H1 (cell line): ENCODE results near the gene NCAPD3. TPM values are rescaled to one million over a fixed set of nuclear protein-coding genes. Genes with fewer than 3 reads are reported as not detected.
A peak's percentile ranks its signal among the peaks of the same experiment; 100 is the strongest.

Experiments used
- CTCF ChIA-PET: fragments of 300-600 bp; sonication (Branson Sonifier 250); formaldehyde crosslinking; loops from one replicate; lab custom pipeline; 2021; ENCODE audit not compliant: partially characterized antibody; lab: Charles Lee
- POLR2A ChIA-PET: fragments of 300-600 bp; sonication (Branson Sonifier 250); formaldehyde crosslinking; loops from one replicate; lab custom pipeline; 2021; ENCODE audit warnings: inconsistent platforms; ENCODE audit not compliant: partially characterized antibody; lab: Charles Lee
- DNase-seq, 2 experiments: peaks; one replicate each; pipeline versions ENCODE4 v3.0.0 to v3.0.0-alpha.2; 2010 to 2022; ENCODE audit warnings: low spot score in 2 of 2, low read depth in 1 of 2, mixed read lengths in 1 of 2
- FAIRE-seq: peaks from 2 replicates; lab custom pipeline; 2011; peaks lifted over from hg19 to GRCh38; lab: Jason Lieb, UNC
- H2AFZ ChIP-seq: 2 replicates; pipeline ENCODE4 v1.8.1; 2012; ENCODE audit warnings: low read length, inconsistent platforms
- H2AK5ac ChIP-seq: 2 replicates; pipeline ENCODE4 v1.6.1; 2013; ENCODE audit warnings: low read depth, low read length
- H2BK120ac ChIP-seq: replicated peaks from 2 replicates; pipeline ENCODE3; 2013; ENCODE audit warnings: low read depth, low read length, inconsistent platforms
- H2BK12ac ChIP-seq: 2 replicates; pipeline ENCODE4 v1.6.1; 2013; ENCODE audit warnings: low read depth, low read length
- H2BK15ac ChIP-seq: 2 replicates; pipeline ENCODE4 v1.6.1; 2013; ENCODE audit warnings: low read length
- H2BK20ac ChIP-seq: 2 replicates; pipeline ENCODE4 v1.6.1; 2013; ENCODE audit warnings: low read length
- H2BK5ac ChIP-seq: 2 replicates; pipeline ENCODE4 v1.6.1; 2013; ENCODE audit warnings: low read depth, low read length
- H3K14ac ChIP-seq: 2 replicates; pipeline ENCODE4 v1.6.1; 2013; ENCODE audit warnings: inconsistent platforms; ENCODE audit not compliant: insufficient read length
- H3K18ac ChIP-seq: 2 replicates; pipeline ENCODE4 v1.6.1; 2013; ENCODE audit warnings: low read length; ENCODE audit errors: extremely low read depth
- H3K23ac ChIP-seq: 2 replicates; pipeline ENCODE4 v1.6.1; 2013; ENCODE audit warnings: inconsistent platforms; ENCODE audit not compliant: insufficient read length
- H3K23me2 ChIP-seq: 2 replicates; pipeline ENCODE4 v1.6.1; 2013; ENCODE audit warnings: low read depth, low read length
- H3K27ac ChIP-seq: 2 replicates; pipeline ENCODE4 v1.6.1; 2011; ENCODE audit warnings: low read depth, low read length, inconsistent platforms
- H3K27me3 ChIP-seq, 4 experiments: replicated peaks in 1 of 4; 1 replicate in 1 of 4; 2 replicates in 3 of 4; pipeline versions ENCODE4 v1.6.1 to v1.8.1; 2011 to 2013; ENCODE audit warnings: low read length in 3 of 4, mild to moderate bottlenecking in 3 of 4, inconsistent platforms in 2 of 4, mixed read lengths in 2 of 4, moderate library complexity in 1 of 4; ENCODE audit not compliant: control insufficient read depth in 3 of 4, insufficient read depth in 3 of 4; ENCODE audit errors: extremely low read depth in 1 of 4
- H3K36me3 ChIP-seq, 4 experiments: 2 replicates each; pipeline versions ENCODE4 v1.6.1 to v1.8.1; 2011 to 2013; ENCODE audit warnings: mild to moderate bottlenecking in 4 of 4, low read length in 3 of 4, moderate library complexity in 2 of 4, control low read depth in 1 of 4, inconsistent platforms in 1 of 4; ENCODE audit not compliant: insufficient read depth in 4 of 4, control insufficient read depth in 2 of 4
- H3K4ac ChIP-seq: replicated peaks from 2 replicates; pipeline ENCODE3; 2013; ENCODE audit warnings: low read length, low read depth, mixed read lengths, inconsistent platforms; ENCODE audit not compliant: insufficient read length
- H3K4me1 ChIP-seq, 4 experiments: replicated peaks in 1 of 4; 1 replicate in 1 of 4; 2 replicates in 3 of 4; pipeline versions ENCODE4 v1.6.1 to v1.8.1; 2011 to 2013; ENCODE audit warnings: low read length in 3 of 4, inconsistent platforms in 2 of 4, mixed read lengths in 1 of 4; ENCODE audit not compliant: insufficient read depth in 4 of 4, control insufficient read depth in 3 of 4
- H3K4me2 ChIP-seq, 2 experiments: 2 replicates each; pipeline versions ENCODE4 v1.6.1 to v1.8.1; 2011 to 2013; ENCODE audit warnings: low read depth in 2 of 2, low read length in 2 of 2, control low read depth in 1 of 2, inconsistent platforms in 1 of 2, mild to moderate bottlenecking in 1 of 2; ENCODE audit not compliant: insufficient read depth in 1 of 2
- H3K4me3 ChIP-seq, 4 experiments: fragments of 200-600, 300-600 bp in 1 of 4; sonication (generic), shearing (Covaris generic), sonication (Bioruptor Twin) in 1 of 4; 2 replicates each; pipeline versions ENCODE4 v1.5.1 to v1.8.1; 2011 to 2016; ENCODE audit warnings: low read length in 4 of 4, low read depth in 3 of 4, control low read depth in 2 of 4, inconsistent platforms in 2 of 4, mild to moderate bottlenecking in 2 of 4, mixed read lengths in 1 of 4, moderate library complexity in 1 of 4; ENCODE audit not compliant: insufficient read depth in 2 of 4; ENCODE audit errors: extremely low read depth in 1 of 4
- H3K56ac ChIP-seq: replicated peaks from 2 replicates; pipeline ENCODE3; 2013; ENCODE audit warnings: low read depth, mild to moderate bottlenecking, mixed read lengths, low read length, inconsistent platforms; ENCODE audit not compliant: insufficient read length
- H3K79me1 ChIP-seq: 2 replicates; pipeline ENCODE4 v1.6.1; 2013; ENCODE audit warnings: low read depth, low read length, control low read depth
- H3K79me2 ChIP-seq, 2 experiments: 2 replicates each; pipeline versions ENCODE4 v1.6.1 to v1.8.1; 2012 to 2013; ENCODE audit warnings: low read length in 2 of 2, mild to moderate bottlenecking in 2 of 2, inconsistent platforms in 1 of 2; ENCODE audit not compliant: insufficient read depth in 2 of 2, control insufficient read depth in 1 of 2
- H3K9ac ChIP-seq, 4 experiments: replicated peaks in 1 of 4; 1 replicate in 1 of 4; 2 replicates in 3 of 4; pipeline versions ENCODE4 v1.6.1 to v1.8.1; 2011 to 2013; ENCODE audit warnings: low read depth in 3 of 4, low read length in 3 of 4, control low read depth in 2 of 4, mild to moderate bottlenecking in 2 of 4, moderate library complexity in 2 of 4, inconsistent platforms in 1 of 4; ENCODE audit errors: extremely low read depth in 1 of 4
- H3K9me3 ChIP-seq, 2 experiments: 2 replicates each; pipeline versions ENCODE4 v1.6.1 to v1.8.1; 2012 to 2013; ENCODE audit warnings: mild to moderate bottlenecking in 2 of 2, moderate library complexity in 2 of 2, control low read depth in 1 of 2, inconsistent platforms in 1 of 2, low read depth in 1 of 2, low read length in 1 of 2, mixed read lengths in 1 of 2; ENCODE audit not compliant: insufficient read depth in 2 of 2
- H4K20me1 ChIP-seq, 2 experiments: replicated peaks in 1 of 2; 2 replicates each; pipeline versions ENCODE3 to v1.8.1; 2011 to 2013; ENCODE audit warnings: inconsistent platforms in 2 of 2, low read length in 2 of 2, mild to moderate bottlenecking in 1 of 2; ENCODE audit not compliant: insufficient read depth in 2 of 2, control insufficient read depth in 1 of 2
- H4K5ac ChIP-seq: 2 replicates; pipeline ENCODE4 v1.6.1; 2013; ENCODE audit warnings: low read length, low read depth, mixed read lengths, inconsistent platforms; ENCODE audit not compliant: insufficient read length
- H4K8ac ChIP-seq: 2 replicates; pipeline ENCODE4 v1.8.0; 2013; ENCODE audit warnings: mild to moderate bottlenecking, moderate library complexity, low read length, inconsistent platforms; ENCODE audit not compliant: insufficient read depth; ENCODE audit errors: extremely low read depth
- H4K91ac ChIP-seq: replicated peaks from 2 replicates; pipeline ENCODE3; 2013; ENCODE audit warnings: low read length, mixed read lengths, inconsistent platforms; ENCODE audit not compliant: insufficient read length
- ASH2L ChIP-seq: fragments of 200-600, 300-600 bp; sonication (generic); IDR thresholded peaks from one replicate; pipeline ENCODE4 v1.7.1; 2017; ENCODE audit warnings: low read length
- BACH1 ChIP-seq: IDR thresholded peaks from 2 replicates; pipeline ENCODE4 v1.6.1; 2012; ENCODE audit warnings: low read length, improper control_type of control experiment
- CHD1 ChIP-seq: IDR thresholded peaks from 2 replicates; pipeline ENCODE4 v1.6.1; 2012; ENCODE audit warnings: low read depth, low read length, improper control_type of control experiment
- CREB1 ChIP-seq: IDR thresholded peaks from 2 replicates; pipeline ENCODE4 v1.6.1; 2012; ENCODE audit warnings: inconsistent platforms
- CTBP2 ChIP-seq: IDR thresholded peaks from 2 replicates; pipeline ENCODE4 v1.7.0; 2011; ENCODE audit warnings: borderline replicate concordance, mild to moderate bottlenecking, moderate library complexity, mixed read lengths, low read length; ENCODE audit not compliant: insufficient read depth, insufficient read length
- JUN ChIP-seq: IDR thresholded peaks from 2 replicates; pipeline ENCODE4 v1.6.1; 2011; ENCODE audit warnings: low read depth, mild to moderate bottlenecking, improper control_type of control experiment, low read length
- KDM4A ChIP-seq: IDR thresholded peaks from one replicate; pipeline ENCODE4 v1.7.1; 2012; ENCODE audit warnings: low read depth, mild to moderate bottlenecking, moderate library complexity, low read length, inconsistent platforms; ENCODE audit not compliant: severe bottlenecking
- NRF1 ChIP-seq: IDR thresholded peaks from 2 replicates; pipeline ENCODE4 v1.6.1; 2011; ENCODE audit warnings: mild to moderate bottlenecking, low read depth, low read length, improper control_type of control experiment
- PHF8 ChIP-seq: fragments of 200-600 bp; sonication (generic); conservative IDR thresholded peaks from 2 replicates; pipeline ENCODE4 v1.7.1; 2012; ENCODE audit warnings: low read depth, mild to moderate bottlenecking, inconsistent platforms, low read length, moderate library complexity
- POLR2AphosphoS5 ChIP-seq: IDR thresholded peaks from 2 replicates; pipeline ENCODE4 v1.6.1; 2011; ENCODE audit warnings: low read depth, low read length
- TAF1 ChIP-seq: IDR thresholded peaks from 2 replicates; pipeline ENCODE4 v1.6.1; 2011; ENCODE audit warnings: mild to moderate bottlenecking, low read depth, low read length
- TBP ChIP-seq: IDR thresholded peaks from 2 replicates; pipeline ENCODE4 v1.6.1; 2011; ENCODE audit warnings: low read depth, low read length, improper control_type of control experiment
- WGBS, 2 experiments: shearing (Covaris generic) in 1 of 2; methylation state at CpG; one replicate each; pipeline versions ENCODE4 v1.1.6 to v1.1.7; 2013 to 2015; ENCODE audit warnings: low lambda C conversion rate in 2 of 2, mixed read lengths in 2 of 2, inconsistent platforms in 1 of 2, low coverage in 1 of 2, missing lambda C conversion rate in 1 of 2; ENCODE audit not compliant: insufficient replicate concordance in 2 of 2, insufficient coverage in 1 of 2, insufficient read length in 1 of 2; ENCODE audit errors: extremely low coverage in 1 of 2, missing lambda C conversion rate in 1 of 2; 5-methylcytosine and 5-hydroxymethylcytosine counted together
- polyA plus RNA-seq, 7 experiments: library from polyadenylated mRNA; depleted of rRNA in 3 of 7; stranded (reverse) in 5 of 7; unstranded in 2 of 7; fragments of >200 nt in 5 of 7; fragments of 200-250 nt in 2 of 7; gene quantifications; 1 replicate in 5 of 7; 2 replicates in 1 of 7; 4 replicates in 1 of 7; pipeline versions ENCODE4 v1.2.1 to v1.2.3, GENCODE V29; 2011 to 2013; ENCODE audit warnings: missing spikeins in 2 of 7, mixed read lengths in 2 of 7
- total RNA-seq: library from RNA; stranded (reverse); fragmentation: NEBNext Ultra II Directional; extraction: Animal tissue kit (Norgen Biotek cat#: 25700); gene quantifications from 2 replicates; pipeline ENCODE4 v1.2.1, GENCODE V29; 2021

NCAPD3 gene
- total and polyA plus RNA-seq, 2 of the 8 experiments (the other 6 are each of a cell fraction or from before 2014, with no cell fraction given), result 26.5 to 55.2 TPM

- Histone ChIP-seq H3K79me2 (peaks cover 5 to 29% of the 10 kb centered on the region in 2 experiments; a peak in 3 of 4 replicates), H4K5ac (no peak within 1 kb of the TSS), H4K8ac (peak within 1 kb of the TSS; percentile 84), H2BK12ac (no peak within 1 kb of the TSS), H2BK20ac (no peak within 1 kb of the TSS), H3K4ac (peak within 1 kb of the TSS; percentile 4), H2BK5ac (peak within 1 kb of the TSS; percentile 27; the same call in 1 of the 2 replicates), H3K56ac (peak within 1 kb of the TSS; percentile 19), H2AK5ac (no peak within 1 kb of the TSS), H3K27me3 (no peaks in the 10 kb centered on the region), H3K18ac (peak within 1 kb of the TSS; percentile 51; the same call in 1 of the 2 replicates), H3K36me3 (peaks cover 13 to 34% (median 31%) of the 10 kb centered on the region in 4 experiments), H3K27ac (no peak within 1 kb of the TSS; the same call in 1 of the 2 replicates), H3K9me3 (no peaks in the 10 kb centered on the region), H3K4me2 (peak within 1 kb of the TSS; percentile 73 to 84), H2AFZ (peak within 1 kb of the TSS; percentile 79), H3K4me3 (peak within 1 kb of the TSS; percentile 75 to 88 (median 81)), H4K91ac (no peak within 1 kb of the TSS), H3K14ac (no peak within 1 kb of the TSS), H3K4me1 (peaks cover 0 to 7% (median 2%) of the 10 kb centered on the region in 4 experiments; a peak in 3 of 7 replicates), H3K79me1 (peaks cover 7% of the 10 kb centered on the region; the same call in 1 of the 2 replicates), H3K23ac (no peak within 1 kb of the TSS), H3K23me2 (peaks cover 12% of the 10 kb centered on the region; the same call in 1 of the 2 replicates), H2BK15ac (no peak within 1 kb of the TSS), H2BK120ac (no peak within 1 kb of the TSS), H4K20me1 (no peaks in the 10 kb centered on the region), H3K9ac (peak within 1 kb of the TSS; percentile 54 to 89 (median 74))
- DNase-seq (peak; percentile 92 to 94), FAIRE-seq (no peak)
- CTCF ChIA-PET, result interaction anchor here (2.1 to 2.2 kb wide), 2 partner anchors 8 to 9 kb away, joined by 7 to 9 read pairs; no protein-coding TSS in a partner anchor
- 1% methylated on average over 43 of the region's 70 CpGs; no CpG with 5 or more reads in 1 of the 2 experiments for WGBS, 2 experiments
- POLR2A ChIA-PET, result interaction anchor here (0.6 to 3.3 kb wide), 11 partner anchors 8 to 322 kb away, joined by 3 to 17 read pairs (median 4); partner anchors contain the start of gene GLB1L3
- TF ChIP-seq CREB1 (peak; percentile 59), POLR2AphosphoS5 (0 out of 2 replicates have a peak, but pooled peaks have one; percentile 59), PHF8 (peak; percentile 57; the same call in 1 of the 2 replicates), TAF1 (peak; percentile 90), ASH2L (peak; percentile 59), KDM4A (peak; percentile 41), NRF1 (0 out of 2 replicates have a peak, but pooled peaks have one; percentile 15), CTBP2 (no peak), BACH1 (no peak), TBP (peak; percentile 79), CHD1 (no peak), JUN (no peak)
Observed at GRCh38 chr11:134253188-134253993, 29.6 kb upstream of the NCAPD3 start, which contains the start of the genes ACAD8 and THYN1. TSS of gene ACAD8 (plus strand) at chr11:134253568. CDS start at chr11:134253601, 33 bp downstream. TSS of gene THYN1 (minus strand) at chr11:134253352. CDS start at chr11:134252882, 470 bp downstream.
